Measurements from ENCODE around the gene MRPL14.
"Not testable (repeated sequence)": the region's sequence is repeated elsewhere in the genome, so short reads cannot be mapped to it uniquely, and the experiment has no call there.

The MRPL14 gene

DNA sequence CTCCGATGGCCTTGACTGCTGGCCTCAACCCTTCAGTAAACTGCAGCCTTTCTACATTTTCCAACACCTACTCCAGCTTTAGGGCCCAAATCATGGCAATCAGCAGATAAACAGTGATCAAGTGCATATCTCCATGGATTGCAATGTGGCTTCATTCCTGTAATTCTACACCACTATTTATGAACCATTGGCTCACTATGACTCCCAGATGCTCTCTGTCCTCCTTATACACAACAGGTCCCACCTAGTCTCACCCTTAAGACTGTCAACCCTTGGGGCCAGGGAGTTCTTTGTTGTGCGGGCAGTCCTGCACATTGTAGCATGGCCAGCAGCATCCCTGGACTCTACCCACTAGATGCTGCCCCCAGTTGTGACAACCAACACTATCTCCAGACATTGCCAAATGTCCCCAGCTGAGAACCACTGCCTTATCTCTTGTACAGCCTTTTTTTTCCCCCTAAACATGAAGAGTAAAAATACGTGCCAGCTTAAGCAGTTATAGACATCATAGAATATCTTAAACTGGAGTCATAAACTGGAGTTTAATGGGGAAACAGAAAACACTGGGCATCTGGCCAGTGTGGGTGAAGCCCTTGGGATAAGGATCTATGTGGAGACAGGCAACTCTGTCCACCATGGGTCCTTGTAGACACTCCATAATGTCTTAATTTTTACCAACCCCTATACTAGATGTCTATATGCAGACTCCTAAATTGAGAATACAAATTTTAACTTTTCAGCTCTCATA is 21.1 kb downstream of the MRPL14 start:
- FAIRE-seq: no peak
- DNase-seq (ENCODE audit: extremely low spot score, insufficient read length, low read depth): no peak

DNA sequence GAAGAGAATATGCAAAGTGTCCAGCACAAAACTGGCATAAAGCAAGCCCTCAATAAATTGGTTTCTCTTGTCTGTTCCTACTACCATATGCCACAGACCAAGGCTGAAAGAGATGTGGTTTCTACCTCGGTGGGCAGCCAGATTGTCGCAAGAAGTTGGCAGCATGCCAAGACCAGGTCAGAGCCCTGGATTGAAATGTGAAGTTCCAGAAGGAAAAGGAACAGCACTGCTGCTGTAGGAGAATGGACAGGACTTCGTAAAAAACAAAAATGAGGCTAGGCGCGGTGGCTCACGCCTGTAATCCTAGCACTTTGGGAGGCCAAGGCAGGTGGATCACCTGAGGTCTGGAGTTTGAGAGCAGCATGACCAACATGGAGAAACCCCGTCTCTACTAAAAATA is 22.1 kb downstream of the MRPL14 start:
- FAIRE-seq (no peak), DNase-seq (ENCODE audit: extremely low spot score, insufficient read length, low read depth) (no peak)

DNA sequence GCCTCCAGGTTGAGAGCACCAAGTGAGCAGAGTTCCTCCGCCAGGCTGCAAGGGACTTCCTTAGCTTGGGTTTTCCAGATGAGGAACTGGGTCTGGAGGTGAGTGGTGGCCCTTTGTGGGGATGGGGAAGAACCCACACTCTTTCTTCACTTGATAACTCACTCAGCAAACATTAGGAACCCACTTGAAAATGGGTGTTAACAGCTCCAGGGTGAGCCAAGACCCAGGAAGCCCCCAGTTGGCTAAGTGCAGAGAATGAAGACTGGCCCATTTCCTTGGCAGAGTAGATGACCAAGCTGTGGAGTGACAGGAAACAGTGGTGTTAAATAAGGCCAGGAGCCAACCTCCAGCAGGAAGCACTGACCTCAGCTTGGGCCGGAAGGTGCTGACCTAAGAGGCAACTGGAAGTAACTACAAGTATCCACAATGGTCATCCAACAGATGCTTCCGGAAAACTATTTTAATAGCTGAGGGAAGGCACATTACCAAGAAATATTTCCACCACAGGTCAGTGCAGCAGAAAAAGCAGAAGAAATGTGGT is 22.7 kb downstream of the MRPL14 start:
- no peak for FAIRE-seq

DNA sequence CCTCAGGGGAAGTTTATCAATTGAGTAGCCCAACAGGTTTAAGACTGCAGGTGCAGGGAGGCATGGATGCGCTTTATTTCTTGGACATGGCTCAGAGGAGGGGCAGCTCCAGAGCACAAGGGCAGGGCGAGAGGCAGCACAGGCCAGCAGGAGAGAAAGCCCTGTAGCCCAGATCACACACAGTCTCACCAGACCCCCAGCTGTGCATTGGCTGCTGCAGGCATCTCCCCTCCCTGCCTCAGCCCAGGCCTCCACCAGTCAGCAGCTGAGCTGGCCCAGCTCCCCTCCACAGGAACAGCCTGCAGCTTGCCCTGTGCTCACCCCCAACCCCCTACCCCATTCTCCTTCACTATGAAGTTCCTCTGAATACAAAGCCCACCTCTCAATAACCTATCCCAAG is 24.7 kb downstream of the MRPL14 start:
- FAIRE-seq: no peak
- DNase-seq (ENCODE audit: extremely low spot score, insufficient read length, low read depth): no peak

More for the DNA sequence above, 22.7 kb downstream of the MRPL14 start:
- DNase-seq (ENCODE audit: extremely low spot score, insufficient read length, low read depth): no peak

DNA sequence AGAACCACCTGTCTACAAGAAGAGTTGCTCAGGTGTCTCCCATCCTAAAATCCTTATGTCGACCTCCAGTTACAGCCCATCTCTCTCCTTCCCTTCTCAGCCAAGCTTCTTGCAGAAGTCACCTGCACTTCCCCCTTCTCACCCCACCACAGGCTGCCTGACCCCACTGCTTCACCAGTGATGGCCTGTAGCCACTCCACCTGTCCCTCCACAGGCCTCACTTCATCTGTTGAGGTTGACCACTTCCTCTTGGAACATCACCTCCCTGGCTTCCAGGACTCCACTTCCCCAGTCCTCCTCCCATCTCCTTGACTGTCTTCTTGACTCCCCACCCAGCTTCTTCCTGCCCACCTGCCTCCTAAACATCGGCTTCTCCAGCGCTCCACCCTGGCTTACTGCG is 25.4 kb downstream of the MRPL14 start:
- FAIRE-seq (no peak), DNase-seq (ENCODE audit: extremely low spot score, insufficient read length, low read depth) (no peak)

DNA sequence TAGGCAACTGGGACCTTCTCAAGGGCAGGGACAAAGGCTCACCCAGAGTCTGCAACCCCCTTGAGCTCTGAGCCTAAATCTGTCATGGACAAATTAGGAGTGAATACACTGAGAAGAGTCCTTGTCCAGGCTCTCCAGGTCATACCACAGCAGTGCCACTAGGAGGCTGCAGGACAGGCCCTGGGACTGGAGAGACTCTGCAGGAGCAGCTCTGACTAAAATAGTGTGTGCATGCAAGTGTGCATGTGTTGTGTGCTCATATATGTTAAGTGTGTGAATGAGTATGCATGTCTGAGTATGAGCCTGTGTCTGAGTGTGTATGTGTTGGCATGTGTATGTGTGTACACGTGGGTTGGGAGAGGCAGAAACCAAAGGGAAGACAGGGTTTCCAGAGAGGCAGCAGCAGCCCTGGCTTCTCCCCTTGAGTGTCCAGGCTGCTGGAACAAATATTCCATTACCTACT is 27.1 kb downstream of the MRPL14 start:
- FAIRE-seq (no peak), DNase-seq (ENCODE audit: extremely low spot score, insufficient read length, low read depth) (no peak)

DNA sequence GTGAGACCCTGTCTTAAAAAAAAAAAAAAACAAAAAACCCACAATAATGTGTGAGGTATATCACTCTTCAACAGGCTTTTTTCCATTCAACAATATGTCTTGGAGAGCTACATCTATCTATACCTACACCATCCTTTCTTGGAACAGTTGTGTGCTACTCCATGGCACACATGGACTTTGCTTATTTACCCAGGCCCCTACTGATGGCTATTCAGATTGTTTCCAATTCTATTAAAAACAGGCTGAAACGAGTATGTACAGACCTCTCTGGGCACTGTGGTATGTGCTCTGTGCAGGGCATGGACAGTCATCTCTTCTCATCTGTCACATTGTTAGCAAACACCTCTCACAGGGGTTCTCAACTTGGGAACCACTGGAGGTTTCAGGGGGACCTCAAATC is 28.1 kb downstream of the MRPL14 start:
- FAIRE-seq (no peak), DNase-seq (ENCODE audit: extremely low spot score, insufficient read length, low read depth) (no peak)

DNA sequence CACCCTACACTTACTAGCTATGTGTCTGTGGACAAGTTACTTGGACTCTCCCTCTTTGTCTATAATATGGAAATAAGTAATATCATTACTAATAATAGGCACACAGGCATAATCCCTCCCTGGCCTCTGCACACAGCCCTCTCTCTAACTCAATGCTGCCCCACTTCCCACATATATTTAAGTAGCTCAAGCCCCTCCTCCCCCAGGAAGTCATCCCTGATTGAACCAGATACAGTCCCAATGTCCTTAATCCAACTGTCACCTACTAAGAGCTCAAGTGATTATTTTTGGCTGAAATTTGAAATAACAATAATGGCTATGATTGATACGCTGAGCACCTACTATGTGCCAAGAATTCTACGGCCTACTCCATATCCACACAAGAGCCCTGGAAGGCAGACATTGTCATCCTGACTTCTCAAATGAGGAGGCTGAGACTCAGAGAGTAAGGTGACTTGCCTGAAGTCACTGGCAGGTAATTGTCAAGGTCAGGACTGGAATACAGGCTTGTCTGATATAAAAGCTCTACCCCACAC is 29.4 kb downstream of the MRPL14 start:
- no peak for DNase-seq (ENCODE audit: extremely low spot score, insufficient read length, low read depth)
- FAIRE-seq: no peak

DNA sequence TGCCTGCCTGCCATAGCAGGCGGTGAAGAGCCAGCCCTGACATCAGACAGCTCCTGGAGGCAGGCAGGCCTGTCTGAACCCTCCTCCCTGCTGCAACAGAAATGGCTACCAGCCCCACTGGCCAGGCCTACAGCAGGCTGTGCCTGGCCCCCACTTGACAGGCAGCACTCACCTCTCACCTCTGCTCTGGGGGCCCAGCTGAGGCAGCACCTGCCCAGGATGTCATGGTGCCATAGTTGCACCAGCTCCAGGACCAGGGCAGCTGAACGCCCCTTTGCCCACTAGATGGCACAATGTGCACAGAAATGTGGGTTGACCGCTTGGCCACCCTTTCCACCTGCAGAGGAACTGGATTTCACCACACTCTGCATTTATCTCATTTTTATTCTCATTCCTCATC is 30.6 kb downstream of the MRPL14 start:
- FAIRE-seq (peak; percentile 50), DNase-seq (ENCODE audit: extremely low spot score, insufficient read length, low read depth) (peak; percentile 76)

DNA sequence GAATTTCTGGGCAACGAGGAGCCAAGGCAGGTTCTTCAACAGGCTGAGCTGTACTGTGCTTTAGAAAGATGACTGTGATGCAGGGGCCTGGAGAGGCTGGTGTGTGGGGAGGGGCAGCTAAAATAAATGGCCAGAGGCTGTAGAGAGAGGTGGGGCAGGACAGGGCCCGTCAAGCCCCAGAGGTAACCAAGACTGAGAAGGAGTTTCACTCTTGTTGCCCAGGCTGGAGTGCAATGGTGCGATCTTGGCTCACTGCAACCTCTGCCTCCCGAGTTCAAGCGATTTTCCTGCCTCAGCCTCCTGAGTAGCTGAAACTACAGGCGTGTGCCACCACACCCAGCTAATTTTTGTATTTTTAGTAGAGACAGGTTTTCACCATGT is 32.0 kb downstream of the MRPL14 start:
- DNase-seq (ENCODE audit: extremely low spot score, insufficient read length, low read depth); FAIRE-seq: not testable (repeated sequence)

DNA sequence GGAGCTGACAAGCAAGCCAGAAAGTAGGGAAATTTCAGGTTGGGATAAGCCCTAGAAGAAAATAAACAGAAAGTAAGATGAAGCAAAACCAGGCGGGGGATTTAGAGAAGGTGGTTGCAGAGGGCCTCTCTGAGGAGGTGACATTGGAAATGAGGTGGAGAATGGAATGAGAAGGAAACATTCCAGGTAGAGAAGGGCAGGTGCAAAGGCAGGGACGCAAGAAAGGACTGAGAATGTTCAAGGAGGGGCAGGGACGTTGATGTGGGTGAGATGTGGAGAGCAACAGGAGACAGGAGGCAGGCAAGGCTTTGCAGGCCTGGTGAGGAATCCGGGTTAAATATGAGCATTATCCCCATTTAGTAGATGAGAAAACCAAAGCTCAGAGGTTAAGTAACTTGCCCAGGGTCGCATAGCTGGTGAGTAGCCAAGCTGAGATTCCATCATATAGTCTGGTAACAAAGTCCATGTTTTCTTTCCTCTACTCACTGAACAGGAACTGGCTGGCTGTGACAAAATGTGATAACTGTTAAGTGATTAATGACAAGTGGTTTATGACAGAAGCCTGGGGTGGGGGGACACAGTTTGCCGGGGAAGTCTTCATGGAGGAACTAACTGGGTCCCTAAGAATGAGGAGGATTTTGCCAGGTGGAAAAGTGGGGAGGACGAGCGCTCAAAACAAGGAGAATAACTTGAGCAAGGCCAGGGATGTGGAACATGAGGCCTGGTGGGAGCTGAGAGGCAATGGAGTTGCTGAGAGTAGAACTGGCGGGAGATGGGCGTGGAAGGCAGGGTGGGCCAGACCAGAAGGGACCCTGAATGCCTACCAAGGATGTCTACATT is 32.6 kb downstream of the MRPL14 start:
- no peak for DNase-seq (ENCODE audit: extremely low spot score, insufficient read length, low read depth)
- no peak for FAIRE-seq

DNA sequence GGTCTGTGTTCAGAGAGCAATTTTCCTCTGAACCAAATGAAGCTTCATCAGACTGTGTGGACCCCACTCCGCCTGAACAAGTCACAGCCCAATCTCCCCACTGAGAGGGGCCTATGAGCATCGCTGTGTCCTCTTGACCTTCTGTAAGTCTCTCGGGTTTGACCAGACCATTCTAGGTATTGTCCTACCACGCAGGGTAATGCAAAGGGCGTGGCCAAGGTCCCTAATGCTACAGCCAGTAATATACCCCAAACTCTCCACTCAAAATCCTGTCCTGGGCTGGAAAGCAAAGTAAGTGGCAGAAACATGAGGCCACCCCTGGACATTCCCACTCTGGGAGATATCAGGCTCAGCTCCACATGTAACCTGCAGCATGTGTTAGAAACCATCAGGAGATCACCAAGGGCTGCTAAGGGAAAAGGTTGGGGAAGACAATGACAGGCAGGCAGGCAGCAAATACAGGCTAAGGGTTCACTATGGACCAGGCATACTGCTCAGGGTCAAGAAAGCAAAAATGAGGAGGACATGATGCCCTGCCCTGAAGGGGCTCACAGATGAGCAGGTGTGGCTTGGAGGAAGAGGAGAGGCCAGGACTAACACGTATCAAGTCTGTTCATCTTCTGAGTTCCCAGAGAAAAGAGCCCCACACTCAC is 33.4 kb downstream of the MRPL14 start:
- DNase-seq (ENCODE audit: extremely low spot score, insufficient read length, low read depth) (no peak), FAIRE-seq (no peak)

DNA sequence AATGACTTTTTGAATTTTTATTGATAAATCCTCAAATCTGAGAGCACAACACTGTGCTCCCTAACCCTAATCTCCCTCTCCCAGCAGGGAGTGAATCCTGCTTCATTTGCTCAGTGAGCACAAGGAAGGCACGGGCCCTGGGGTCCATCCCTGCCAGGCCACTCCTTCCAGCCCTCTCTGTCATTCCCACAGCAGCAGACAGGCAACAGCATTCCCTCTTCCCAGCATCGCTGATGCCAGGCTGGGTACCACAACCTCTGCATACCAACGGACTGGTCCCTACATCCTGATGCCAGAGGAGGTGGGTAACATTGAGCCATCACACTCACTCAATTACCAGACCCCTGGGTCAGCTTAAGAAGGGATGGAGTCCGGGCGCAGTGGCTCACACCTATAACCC is 34.2 kb downstream of the MRPL14 start:
- DNase-seq (ENCODE audit: extremely low spot score, insufficient read length, low read depth) (no peak), FAIRE-seq (no peak)

DNA sequence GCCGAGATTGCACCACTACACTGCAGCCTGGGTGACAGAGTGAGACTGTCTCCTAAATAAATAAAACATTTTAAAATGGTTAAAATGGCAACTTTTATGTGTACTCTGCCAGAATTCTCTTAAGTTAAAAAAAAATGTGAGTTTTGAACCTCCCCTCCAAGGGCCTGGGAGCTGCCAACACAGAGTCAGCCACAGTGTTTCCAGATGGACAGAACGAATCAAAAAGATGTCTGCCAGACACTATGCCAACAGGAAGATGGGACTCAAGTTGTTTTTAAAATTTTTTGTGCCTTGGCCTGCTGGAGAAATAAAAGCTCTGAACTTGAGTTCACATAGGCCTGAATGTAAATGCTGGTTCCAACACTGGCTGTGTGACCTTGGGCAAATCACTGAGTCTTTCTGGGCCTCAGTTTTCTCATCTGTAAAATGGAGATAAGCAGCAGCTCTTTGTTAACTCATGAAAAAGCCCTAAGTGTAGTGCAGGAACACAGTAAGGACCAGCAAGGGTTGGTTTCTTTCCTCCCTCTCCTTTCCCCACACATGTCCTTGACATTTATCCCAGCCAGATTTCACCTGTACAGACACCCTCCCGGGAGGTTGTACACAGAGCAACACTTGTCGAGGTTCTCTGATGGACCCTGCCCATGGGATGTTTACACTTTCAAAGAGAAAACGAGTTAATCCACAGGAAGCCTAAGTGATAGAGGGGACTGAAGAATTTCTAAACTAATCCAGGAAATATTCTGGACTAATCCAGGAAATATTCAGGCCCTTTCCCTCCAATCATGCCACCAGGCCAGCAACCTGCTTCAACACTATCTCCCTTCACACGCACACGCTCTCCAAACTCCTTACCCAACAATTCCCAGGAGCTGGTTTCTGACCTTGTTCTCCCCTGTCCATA is 35.0 kb downstream of the MRPL14 start:
- DNase-seq (ENCODE audit: extremely low spot score, insufficient read length, low read depth): no peak
- no peak for FAIRE-seq

DNA sequence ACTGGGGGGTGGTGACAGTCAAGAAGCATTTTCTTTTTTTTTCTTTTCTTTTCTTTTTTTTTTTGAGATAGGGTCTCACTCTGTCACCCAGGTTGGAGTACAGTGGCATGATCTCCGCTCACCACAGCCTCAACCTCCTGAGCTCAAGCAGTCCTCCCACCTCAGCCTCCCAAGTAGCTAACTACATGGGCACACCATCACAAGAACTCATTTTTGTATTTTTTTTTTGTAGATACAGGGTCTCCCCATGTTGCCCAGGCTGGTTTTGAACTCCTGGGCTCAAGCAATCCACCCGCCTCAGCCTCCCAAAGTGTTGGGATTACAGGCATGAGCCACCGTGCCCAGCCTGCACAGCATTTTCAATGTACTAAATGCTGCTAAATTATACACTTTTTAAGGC is 35.9 kb downstream of the MRPL14 start:
- not testable (repeated sequence) for DNase-seq (ENCODE audit: extremely low spot score, insufficient read length, low read depth); FAIRE-seq

DNA sequence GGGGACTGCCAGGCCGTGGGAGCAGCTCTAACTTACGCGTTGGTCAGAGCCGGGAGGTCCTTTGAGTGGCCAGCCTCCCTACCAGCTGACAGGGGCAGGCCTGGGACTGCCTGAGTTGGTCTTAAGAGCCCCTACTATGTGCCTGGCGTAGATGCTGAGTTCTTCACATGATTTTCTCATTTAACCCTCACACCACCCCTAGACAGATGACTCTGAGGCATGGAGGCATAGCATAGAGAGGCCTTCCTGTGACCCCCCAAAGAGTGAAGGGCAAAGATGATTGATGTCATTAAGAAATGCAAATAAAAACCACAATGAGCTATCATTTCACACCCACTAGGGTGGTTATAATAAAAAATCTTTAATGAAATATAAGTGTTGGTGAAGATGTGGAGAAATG is 36.8 kb downstream of the MRPL14 start:
- no peak for FAIRE-seq
- no peak for DNase-seq (ENCODE audit: extremely low spot score, insufficient read length, low read depth)

DNA sequence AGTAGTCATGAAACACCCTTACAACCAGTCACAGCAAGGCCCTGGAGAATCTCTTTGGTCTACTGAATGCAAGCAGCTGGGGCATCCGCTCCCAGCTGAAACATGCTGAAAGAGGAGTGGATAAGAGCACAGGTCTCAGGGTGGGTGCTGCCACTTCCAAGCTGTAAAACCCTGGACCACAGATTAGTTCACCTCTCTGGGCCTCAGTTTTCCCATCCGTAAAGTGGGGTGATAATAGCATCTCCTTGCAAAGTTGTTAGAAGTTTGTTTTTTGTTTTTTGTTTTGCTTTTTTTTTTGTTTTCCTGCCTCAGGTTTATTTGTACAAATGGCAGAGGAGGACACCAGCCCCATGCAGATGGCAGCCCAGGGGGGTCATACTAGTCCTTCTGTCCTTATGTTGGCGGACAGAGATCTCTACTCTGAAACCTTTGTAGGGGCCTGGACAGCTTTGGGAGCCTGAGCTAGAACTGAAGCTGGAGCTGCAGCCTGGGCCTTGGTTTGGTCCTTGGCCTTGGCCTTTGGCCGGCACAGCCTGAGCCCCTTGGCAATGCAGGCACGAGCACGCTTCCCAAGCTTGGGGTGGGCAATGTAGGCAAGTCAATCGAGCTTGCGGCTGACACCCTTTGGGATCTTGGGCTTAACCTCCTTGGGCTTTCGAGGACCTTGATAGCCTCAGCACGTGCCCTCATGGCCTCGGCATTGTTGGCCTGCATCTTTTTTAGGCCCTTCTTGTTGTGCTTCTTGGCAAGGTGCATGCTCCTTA is 38.2 kb downstream of the MRPL14 start:
- FAIRE-seq: no peak

DNA sequence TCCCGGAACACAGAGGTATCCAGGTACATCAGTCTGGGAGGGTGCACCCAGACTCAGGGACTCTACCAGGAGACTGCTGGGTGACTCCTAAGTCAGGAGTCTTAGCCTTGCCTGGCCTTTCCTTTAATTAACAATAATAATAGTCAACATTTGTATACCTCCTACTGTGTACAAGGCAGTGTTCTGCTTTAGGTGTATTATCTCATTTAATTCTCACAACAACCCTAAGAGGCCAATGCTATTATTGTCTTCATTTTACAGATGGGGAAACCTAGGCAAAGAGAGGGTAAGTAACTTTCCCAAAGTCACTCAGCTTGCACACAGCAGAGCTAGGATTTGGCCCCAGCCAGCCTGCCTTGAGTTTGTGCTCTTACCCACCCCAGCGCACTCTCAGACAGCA is 39.6 kb downstream of the MRPL14 start:
- no peak for FAIRE-seq
- DNase-seq (ENCODE audit: extremely low spot score, insufficient read length, low read depth): no peak

More for the DNA sequence above, 38.2 kb downstream of the MRPL14 start:
- DNase-seq (ENCODE audit: extremely low spot score, insufficient read length, low read depth): no peak

All from GM18507 (cell line).